Endothelial cell of umbilical vein (primary cell): ENCODE results near the gene KCNN3.

Experiments used
- CTCF ChIP-seq, 2 donors: IDR thresholded peaks; 1 replicate in 1 of 2; 2 replicates in 1 of 2; pipeline ENCODE4 v1.5.1; 2011; ENCODE audit warnings: low read length in 2 of 2, mild to moderate bottlenecking in 2 of 2, moderate library complexity in 2 of 2, control low read depth in 1 of 2, inconsistent platforms in 1 of 2, low read depth in 1 of 2; ENCODE audit not compliant: insufficient read depth in 1 of 2; ENCODE audit errors: extremely low read depth in 1 of 2
- EZH2 ChIP-seq: IDR thresholded peaks from 2 replicates; pipeline ENCODE4 v1.6.1; 2012; ENCODE audit warnings: borderline replicate concordance, low read depth, mild to moderate bottlenecking, moderate library complexity, low read length, inconsistent platforms; ENCODE audit not compliant: severe bottlenecking
- FOS ChIP-seq: IDR thresholded peaks from 2 replicates; pipeline ENCODE4 v1.6.1; 2011; ENCODE audit warnings: mild to moderate bottlenecking, low read length, moderate library complexity, borderline replicate concordance; ENCODE audit not compliant: insufficient read depth
- POLR2A ChIP-seq: IDR thresholded peaks from 2 replicates; pipeline ENCODE4 v1.6.1; 2012; ENCODE audit warnings: low read depth, mild to moderate bottlenecking, control low read depth, low read length
- POLR2AphosphoS5 ChIP-seq: IDR thresholded peaks from 2 replicates; pipeline ENCODE4 v1.6.1; 2012; ENCODE audit warnings: low read depth, mild to moderate bottlenecking, control low read depth, low read length, moderate library complexity; ENCODE audit not compliant: insufficient read depth

- no peak for TF ChIP-seq FOS
- no peak for TF ChIP-seq CTCF (IDR thresholded peaks at IDR 0.05; ENCODE audit: extremely low read depth in 1 of 2, insufficient read depth in 1 of 2, low read depth in 1 of 2, low read length in 2 of 2)
- no peak for TF ChIP-seq EZH2
- no peak for TF ChIP-seq POLR2A
- TF ChIP-seq POLR2AphosphoS5 = no peak
Measured at GRCh38 chr1:154859151-154859785, 10.8 kb downstream of the KCNN3 start.
